HG02623 (cell line): Measurements from ENCODE around the gene RANBP3L.
A peak's percentile ranks its signal among the peaks of the same experiment; 100 is the strongest.
"Not testable (repeated sequence)": the region's sequence is repeated elsewhere in the genome, so short reads cannot be mapped to it uniquely, and the experiment has no call there.

ENCODE experiments used
- ATAC-seq: cut with Tn5 transposase; IDR thresholded peaks from one replicate; pipeline ENCODE4 v1.9.1; 2021; ENCODE audit warnings: moderate library complexity; ENCODE audit not compliant: unreplicated experiment

Gene RANBP3L

GRCh38 chr5:36301858-36302603 is at the start of gene RANBP3L:
Gene RANBP3L (minus strand): TSS chr5:36301902. CDS start chr5:36301416, 486 bp downstream.
- ATAC-seq = no peak

GRCh38 chr5:36346896-36347690 is 45.4 kb upstream of the RANBP3L start:
- ATAC-seq = no peak

GRCh38 chr5:36344899-36345298 is 43.2 kb upstream of the RANBP3L start:
- ATAC-seq = no peak

- not testable (repeated sequence) for ATAC-seq
Measured at GRCh38 chr5:36341720-36342119, 40.0 kb upstream of the RANBP3L start.

GRCh38 chr5:36337597-36337996 is 35.9 kb upstream of the RANBP3L start:
- ATAC-seq = no peak

- ATAC-seq = no peak
Measured at GRCh38 chr5:36334315-36334714, 32.6 kb upstream of the RANBP3L start.

GRCh38 chr5:36332720-36333119 is 31.0 kb upstream of the RANBP3L start:
- not testable (repeated sequence) for ATAC-seq

- ATAC-seq = no peak
Measured at GRCh38 chr5:36325196-36325595, 23.5 kb upstream of the RANBP3L start.

GRCh38 chr5:36323926-36324781 is 22.5 kb upstream of the RANBP3L start:
- ATAC-seq = no peak

- ATAC-seq = no peak
Measured at GRCh38 chr5:36312953-36313672, 11.4 kb upstream of the RANBP3L start.

- ATAC-seq = no peak
Measured at GRCh38 chr5:36311956-36312355, 10.3 kb upstream of the RANBP3L start.

- no peak for ATAC-seq
Measured at GRCh38 chr5:36310138-36310537, 8.4 kb upstream of the RANBP3L start.

GRCh38 chr5:36305571-36306326 is 4.0 kb upstream of the RANBP3L start:
- peak; percentile 62 for ATAC-seq

GRCh38 chr5:36304095-36304805 is 2.5 kb upstream of the RANBP3L start:
- no peak for ATAC-seq

- ATAC-seq = no peak
Measured at GRCh38 chr5:36300927-36301540, 668 bp downstream of the RANBP3L start.

- ATAC-seq = no peak
Measured at GRCh38 chr5:36300191-36300926, 1.3 kb downstream of the RANBP3L start.

- no peak for ATAC-seq
Measured at GRCh38 chr5:36298552-36298951, 3.1 kb downstream of the RANBP3L start.

GRCh38 chr5:36297653-36298052 is 4.0 kb downstream of the RANBP3L start:
- no peak for ATAC-seq
